Measurements from ENCODE around the gene INSIG1.

INSIG1 gene

DNA sequence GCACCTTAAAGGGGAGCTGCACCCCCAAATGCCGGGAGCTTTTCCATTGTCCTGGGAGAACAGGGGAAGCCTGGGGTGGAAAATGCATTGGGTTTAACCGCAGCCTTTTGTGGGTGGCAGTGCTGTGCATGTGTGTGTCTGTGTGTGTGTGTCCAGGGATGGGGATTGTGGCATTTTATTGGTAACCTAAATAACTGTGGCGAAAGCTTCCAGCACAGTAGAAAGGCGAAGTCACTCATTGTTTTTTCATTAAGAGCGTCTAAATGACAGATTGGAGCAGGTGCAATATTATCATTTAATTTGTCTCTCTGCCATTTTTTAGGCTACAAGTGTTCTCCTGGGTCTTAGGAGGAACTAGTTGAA is 55.1 kb downstream of the INSIG1 start:
- no peak for DNase-seq

GRCh38 chr7:155353256-155353897 is 55.7 kb downstream of the INSIG1 start:
- no peak for DNase-seq

GRCh38 chr7:155354371-155355048 is 56.8 kb downstream of the INSIG1 start:
- DNase-seq: no peak

DNA sequence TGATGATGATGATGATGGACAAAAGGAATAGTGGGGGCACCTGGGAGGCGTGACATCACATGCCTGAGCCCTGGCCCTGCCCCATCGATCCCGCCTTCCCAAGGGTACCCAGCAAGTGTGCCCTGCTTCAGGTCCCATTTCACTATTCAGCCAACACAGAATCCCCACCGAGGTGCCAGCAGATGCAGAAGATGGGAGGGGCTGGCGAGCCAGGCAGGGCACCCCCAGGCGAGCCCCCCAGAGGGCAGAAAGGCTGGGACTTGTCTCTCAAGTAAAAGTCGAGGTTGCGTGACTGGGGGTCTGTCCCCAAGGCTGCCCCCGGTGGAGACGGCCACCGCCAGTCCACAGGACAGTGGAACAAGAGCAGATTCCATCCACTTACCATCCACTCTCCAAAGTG is 57.5 kb downstream of the INSIG1 start:
- DNase-seq: no peak

DNA sequence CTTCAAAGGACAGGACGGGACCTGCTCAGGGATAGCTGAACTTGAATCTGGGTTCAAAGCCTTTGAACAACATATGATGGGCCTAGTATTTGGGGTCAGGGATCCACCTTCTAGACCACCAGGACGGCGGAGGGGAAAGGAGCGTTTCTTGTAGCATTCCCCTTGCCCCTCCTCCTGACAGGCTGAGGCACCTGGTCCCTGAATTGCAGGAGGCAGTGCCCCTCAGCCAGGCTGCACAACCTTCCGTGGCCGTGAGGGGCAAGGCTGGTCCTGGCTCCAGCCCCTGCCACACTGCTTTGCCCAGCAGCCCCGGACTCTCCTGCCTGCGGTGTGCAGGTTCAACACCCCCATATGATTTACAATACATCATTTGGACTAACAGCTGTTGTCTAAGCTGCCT is 58.1 kb downstream of the INSIG1 start:
- no peak for DNase-seq

GRCh38 chr7:155356323-155357105 is 58.8 kb downstream of the INSIG1 start:
- peak in 1 of 2 donors; percentile 25 for DNase-seq

- DNase-seq: peak; percentile 84 to 86
Observed at GRCh38 chr7:155357573-155358041, 59.9 kb downstream of the INSIG1 start.

DNA sequence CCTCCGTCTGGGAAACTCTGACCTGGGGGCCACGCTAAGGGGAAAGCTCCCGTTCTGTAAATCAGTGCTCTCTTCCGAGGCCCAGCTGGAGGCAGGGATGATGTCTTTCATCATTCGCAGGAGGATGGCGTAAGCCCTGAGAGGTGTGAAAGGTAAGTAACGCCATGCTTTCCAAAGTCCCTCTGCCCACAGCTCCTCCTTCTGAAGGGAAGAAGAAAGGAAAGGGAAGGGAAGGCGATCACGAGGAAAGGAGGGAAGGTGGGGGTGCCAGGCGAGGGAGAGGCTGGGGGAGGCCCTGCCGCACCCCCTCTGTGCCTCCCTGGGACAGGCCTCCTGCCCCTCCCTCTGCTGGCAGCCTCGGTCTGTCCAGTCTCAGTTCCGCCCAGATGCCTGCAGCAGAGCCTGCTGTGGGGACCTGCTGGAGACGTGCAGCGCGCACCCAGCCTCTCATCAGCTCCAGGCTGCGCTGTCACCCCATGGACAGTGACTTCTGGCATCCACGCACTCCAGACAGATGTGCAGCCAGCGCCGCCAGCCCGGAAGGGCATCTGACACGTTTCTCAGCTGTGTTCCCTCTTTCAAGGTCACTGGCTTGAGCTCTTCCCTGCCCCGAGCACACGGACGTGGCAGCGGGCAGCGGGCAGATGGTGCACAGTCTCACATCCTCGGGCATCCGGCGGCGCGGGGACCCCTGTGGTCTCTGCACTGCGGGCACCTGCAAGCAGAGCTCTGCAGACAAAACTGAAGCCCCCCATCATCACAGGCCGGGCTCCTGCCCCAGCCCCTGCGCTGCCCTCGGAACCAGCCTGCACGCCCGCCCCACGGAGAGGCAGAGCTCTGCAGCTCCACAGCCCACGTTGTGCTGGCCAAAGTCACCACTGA is 60.6 kb downstream of the INSIG1 start:
- DNase-seq: no peak

- DNase-seq: no peak
Observed at GRCh38 chr7:155358948-155359712, 61.5 kb downstream of the INSIG1 start.

Data from inflammatory macrophage treated with lipopolysaccharide for 1 hour (primary cell).